Urinary bladder (tissue), 4 donors: Measurements from ENCODE around the gene FBN1. TPM values are rescaled to one million over a fixed set of nuclear protein-coding genes. Genes with fewer than 3 reads are reported as not detected.

ENCODE experiments used
- DNase-seq: peaks from one replicate; pipeline ENCODE4 v3.0.0-alpha.2; 2015; ENCODE audit errors: extremely low spot score
- H3K27ac ChIP-seq: one replicate; pipeline ENCODE4 v1.5.1; 2013; ENCODE audit warnings: low read depth, mild to moderate bottlenecking, moderate library complexity
- H3K36me3 ChIP-seq: one replicate; pipeline ENCODE4 v1.6.1; 2013; ENCODE audit warnings: mild to moderate bottlenecking, moderate library complexity; ENCODE audit not compliant: insufficient read depth
- H3K4me1 ChIP-seq: one replicate; pipeline ENCODE4 v1.6.1; 2013; ENCODE audit warnings: mild to moderate bottlenecking, moderate library complexity; ENCODE audit not compliant: insufficient read depth
- H3K4me3 ChIP-seq: one replicate; pipeline ENCODE4 v1.5.1; 2013; ENCODE audit warnings: low read depth, low read length
- WGBS: extraction: QIAGEN DNeasy Blood & Tissue Kit; methylation state at CpG from one replicate; pipeline ENCODE4 v1.1.7; 2013; 5-methylcytosine and 5-hydroxymethylcytosine counted together
- polyA plus RNA-seq: library from polyadenylated mRNA; stranded (reverse); fragments of 200-250 nt; gene quantifications from one replicate; pipeline ENCODE4 v1.2.3, GENCODE V29; 2013
- total RNA-seq: library from RNA; depleted of rRNA; stranded (reverse); fragments of >200 nt; gene quantifications from one replicate; pipeline ENCODE4 v1.2.3, GENCODE V29; 2014
- donor health status: healthy with polysubstance abuse.
- donor health status: healthy.

The FBN1 gene
- total and polyA plus RNA-seq, 2 donors = 75.5 to 698 TPM

DNA sequence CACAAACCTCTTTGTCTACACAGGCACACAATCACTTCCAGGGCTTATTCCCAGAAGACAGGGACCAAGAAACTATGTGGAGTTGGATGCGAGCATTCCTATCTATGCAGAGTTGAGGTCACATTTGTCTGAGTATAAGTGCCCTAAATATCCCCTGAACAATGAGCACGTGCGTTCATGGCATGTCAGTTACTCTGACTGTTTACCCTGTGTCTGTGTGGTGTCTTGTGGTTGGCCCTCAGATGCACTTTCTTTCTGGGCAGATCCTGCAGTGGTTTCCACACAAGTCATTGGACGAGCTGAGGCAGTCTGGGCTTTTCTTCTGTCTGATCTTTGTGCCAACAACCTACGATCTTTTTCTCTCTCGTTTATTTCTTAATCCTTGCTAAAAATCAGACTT lies 134.5 kb downstream of the FBN1 start:
- H3K27ac ChIP-seq = no peak overlapping the region
- no peaks in the 10 kb centered on the region for H3K36me3 ChIP-seq
- no peaks in the 10 kb centered on the region for H3K4me1 ChIP-seq
- DNase-seq = no peak
- H3K4me3 ChIP-seq = no peak overlapping the region
- 67% methylated on average over 6 of the region's 6 CpGs for WGBS

DNA sequence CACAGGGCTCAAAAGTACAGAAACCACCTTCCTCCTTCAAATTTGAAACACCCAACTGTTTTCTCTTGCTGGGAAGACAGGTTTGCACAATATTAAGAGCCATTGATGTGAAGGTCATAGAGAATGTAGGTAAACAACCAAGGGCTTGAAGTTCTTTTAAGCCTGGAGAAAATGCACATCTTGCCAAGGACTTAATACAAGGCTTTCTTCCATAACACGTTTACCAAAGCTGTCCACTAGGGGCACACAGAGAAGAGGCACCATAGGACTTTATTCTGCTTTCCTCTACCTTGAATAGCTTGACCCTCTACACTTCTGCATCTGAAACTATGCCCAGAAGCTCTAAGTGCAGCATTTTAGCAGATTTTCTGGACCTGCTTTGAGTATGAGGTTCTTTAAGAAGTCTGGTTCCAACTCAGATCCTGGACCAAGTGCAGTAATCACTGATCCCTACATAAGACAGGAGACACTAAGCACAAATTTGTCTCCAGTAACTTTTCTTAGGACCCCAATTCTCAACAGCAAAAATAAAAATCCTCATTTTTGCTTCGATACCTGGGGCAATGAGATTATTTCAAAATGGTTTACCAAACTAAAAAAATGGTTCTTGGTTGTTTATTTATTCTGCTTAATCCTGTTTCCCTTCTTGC lies 138.0 kb downstream of the FBN1 start:
- 42% methylated on average over 2 of the region's 2 CpGs for WGBS
- Histone ChIP-seq H3K36me3 (no peaks in the 10 kb centered on the region), H3K27ac (no peak overlapping the region), H3K4me3 (no peak overlapping the region), H3K4me1 (no peaks in the 10 kb centered on the region)
- DNase-seq = no peak

DNA sequence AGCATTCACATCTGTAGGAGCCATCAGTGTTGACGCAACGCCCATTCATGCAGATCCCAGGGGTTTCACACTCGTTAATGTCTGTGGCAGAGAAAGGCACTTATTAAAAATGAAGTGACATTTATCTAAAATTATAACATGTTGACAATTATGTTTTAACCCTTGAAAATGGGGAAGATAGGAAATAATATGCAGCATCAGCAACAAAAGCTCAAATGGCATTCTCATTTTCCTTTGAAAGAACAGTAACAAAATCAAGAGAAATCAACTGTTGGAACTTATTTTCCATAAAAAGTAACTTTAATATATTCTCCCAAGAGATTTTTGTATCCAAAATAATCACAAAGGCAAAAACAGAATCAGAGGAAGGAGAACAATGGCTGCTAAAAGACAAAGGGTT lies 140.4 kb downstream of the FBN1 start:
- H3K36me3 ChIP-seq = peaks cover 2% of the 10 kb centered on the region
- WGBS = 91% methylated on average over 3 of the region's 3 CpGs

DNA sequence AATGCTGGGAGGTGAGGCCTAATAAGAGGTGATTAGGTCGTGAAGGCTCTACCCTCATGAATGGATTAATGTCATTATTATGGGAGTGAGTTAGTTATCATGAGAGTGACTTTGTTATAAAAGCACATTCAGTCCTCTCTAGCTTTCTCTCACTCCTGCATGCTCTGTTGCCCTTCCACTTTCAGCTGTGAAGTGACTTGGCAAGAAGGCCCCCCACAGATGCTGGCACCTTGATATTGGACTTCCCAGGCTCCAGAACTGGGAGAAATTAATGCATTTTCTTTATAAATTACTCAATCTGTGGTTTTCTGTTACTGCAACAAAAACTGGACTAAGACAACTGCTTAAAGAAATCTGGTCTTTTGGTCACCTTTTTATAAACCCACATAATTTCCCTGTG lies 144.3 kb downstream of the FBN1 start:
- H3K4me3 ChIP-seq = no peak overlapping the region
- peaks cover 2% of the 10 kb centered on the region for H3K36me3 ChIP-seq
- no peak for DNase-seq
- 87% methylated on average over 1 of the region's 1 CpG for WGBS
- no peaks in the 10 kb centered on the region for H3K4me1 ChIP-seq
- H3K27ac ChIP-seq = no peak overlapping the region

More for the DNA sequence above, 140.4 kb downstream of the FBN1 start:
- DNase-seq = no peak
- Histone ChIP-seq H3K4me1 (no peaks in the 10 kb centered on the region), H3K27ac (no peak overlapping the region), H3K4me3 (no peak overlapping the region)

DNA sequence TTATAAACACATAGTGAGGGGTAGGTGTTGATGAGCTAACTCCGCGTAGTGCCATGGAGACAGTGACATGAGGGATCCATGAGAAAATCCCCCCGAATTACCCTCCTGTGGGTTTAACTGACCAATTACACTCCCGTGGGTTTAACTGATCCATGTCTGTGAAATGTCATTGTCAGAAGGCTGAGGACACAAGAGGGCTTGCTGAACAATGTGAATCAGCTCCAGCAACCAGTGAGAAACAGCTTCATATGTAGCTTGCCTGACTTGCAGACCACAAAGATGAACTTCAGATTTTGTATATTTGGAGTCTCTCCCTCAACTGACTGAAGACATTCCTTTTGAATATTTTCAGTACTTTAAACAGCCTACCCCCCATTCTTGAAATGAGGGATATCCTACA lies 144.9 kb downstream of the FBN1 start:
- peaks cover 2% of the 10 kb centered on the region for H3K36me3 ChIP-seq

DNA sequence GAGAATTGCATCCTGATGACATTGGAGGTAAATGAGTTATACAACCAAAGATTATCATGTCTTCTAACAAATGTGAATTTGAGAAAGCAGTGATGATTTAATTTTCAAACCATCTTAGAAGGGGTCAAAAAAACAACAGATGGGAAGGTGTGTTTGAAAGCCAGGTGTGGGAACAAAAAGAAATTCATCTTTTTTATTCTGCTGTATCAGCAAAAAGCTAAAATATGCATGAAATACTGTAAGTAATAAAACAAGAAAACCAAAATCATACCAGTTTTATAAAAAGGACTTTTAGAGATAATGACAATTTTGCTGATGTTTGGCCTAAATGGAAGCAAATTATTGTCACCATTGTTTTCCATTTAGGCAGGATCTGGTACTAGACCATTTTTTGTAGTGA lies 145.5 kb downstream of the FBN1 start:
- DNase-seq = no peak
- Histone ChIP-seq H3K27ac (no peak overlapping the region), H3K4me1 (no peaks in the 10 kb centered on the region), H3K4me3 (no peak overlapping the region), H3K36me3 (peaks cover 2% of the 10 kb centered on the region)

More for the DNA sequence above, 144.9 kb downstream of the FBN1 start:
- DNase-seq = no peak
- WGBS = 74% methylated on average over 4 of the region's 4 CpGs
- no peak overlapping the region for H3K27ac ChIP-seq
- no peaks in the 10 kb centered on the region for H3K4me1 ChIP-seq
- H3K4me3 ChIP-seq = no peak overlapping the region

DNA sequence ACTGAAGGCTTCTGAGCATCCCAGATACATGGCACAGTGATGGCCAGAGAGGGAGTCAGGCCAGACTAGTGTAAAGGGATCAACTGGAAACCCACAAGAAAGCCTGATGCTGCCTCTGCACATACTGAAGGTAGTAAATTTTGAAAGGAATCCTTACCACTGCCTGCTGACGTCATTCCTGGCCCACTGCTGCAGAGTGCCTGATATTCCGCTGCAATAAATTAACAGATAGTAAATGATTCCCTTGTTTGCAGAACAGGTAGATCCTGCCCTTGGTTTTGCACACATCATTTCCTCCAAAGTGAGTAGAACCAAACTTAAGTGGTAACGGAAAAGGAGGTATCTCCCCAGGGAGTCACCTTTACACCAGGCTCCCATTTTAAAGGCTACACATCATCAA lies 146.7 kb downstream of the FBN1 start:
- no peak overlapping the region for H3K4me3 ChIP-seq
- no peak overlapping the region for H3K27ac ChIP-seq
- no peak for DNase-seq
- H3K36me3 ChIP-seq = peaks cover 2% of the 10 kb centered on the region
- H3K4me1 ChIP-seq = no peaks in the 10 kb centered on the region
- WGBS = 86% methylated on average over 3 of the region's 3 CpGs

DNA sequence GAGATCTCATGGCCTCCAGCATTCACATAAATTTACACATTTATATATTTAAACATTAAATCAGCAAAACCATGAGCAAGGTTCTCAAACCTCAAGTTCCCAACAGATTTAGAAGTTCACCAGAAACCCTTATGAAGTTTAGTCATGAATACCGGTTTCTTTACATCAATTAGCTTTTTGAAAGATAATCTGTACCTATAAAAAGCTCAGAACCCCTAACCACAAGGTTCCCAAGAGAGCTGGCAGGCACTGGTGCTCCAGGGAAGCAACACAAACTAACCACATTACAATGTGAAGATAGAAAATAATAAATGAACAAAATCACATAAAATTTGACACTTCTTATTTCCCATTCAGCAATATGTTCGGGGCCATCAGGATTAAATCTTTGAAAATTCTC lies 150.9 kb downstream of the FBN1 start:
- no peak for DNase-seq
- no peak overlapping the region for H3K27ac ChIP-seq
- H3K4me3 ChIP-seq = no peak overlapping the region
- H3K4me1 ChIP-seq = no peaks in the 10 kb centered on the region
- WGBS = 80% methylated on average over 2 of the region's 2 CpGs
- no peaks in the 10 kb centered on the region for H3K36me3 ChIP-seq

DNA sequence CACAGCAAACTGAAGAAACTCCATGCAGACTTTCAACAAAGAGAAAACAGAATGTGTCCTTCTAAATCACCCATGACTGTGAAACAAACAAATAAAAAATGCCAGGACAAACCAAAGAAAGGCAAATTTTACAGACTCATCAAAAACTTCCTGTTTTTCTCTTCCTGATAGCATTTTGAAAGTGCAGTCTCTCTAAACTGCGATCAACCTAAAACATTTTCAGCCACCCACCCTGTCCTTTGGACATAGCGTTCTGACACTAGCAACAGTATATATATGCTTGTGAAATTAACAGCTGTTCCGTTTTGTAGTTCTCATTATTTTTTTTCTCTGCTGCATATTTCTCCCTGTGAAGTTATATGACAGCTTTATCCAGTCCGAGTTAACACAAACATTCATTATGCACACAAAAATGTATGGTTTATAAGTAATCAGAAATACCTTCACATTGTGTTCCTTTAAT lies 151.7 kb downstream of the FBN1 start:
- no peak overlapping the region for H3K4me3 ChIP-seq
- no peak overlapping the region for H3K27ac ChIP-seq
- H3K36me3 ChIP-seq = no peaks in the 10 kb centered on the region
- 59% methylated on average over 4 of the region's 4 CpGs for WGBS
- H3K4me1 ChIP-seq = no peaks in the 10 kb centered on the region
- no peak for DNase-seq

DNA sequence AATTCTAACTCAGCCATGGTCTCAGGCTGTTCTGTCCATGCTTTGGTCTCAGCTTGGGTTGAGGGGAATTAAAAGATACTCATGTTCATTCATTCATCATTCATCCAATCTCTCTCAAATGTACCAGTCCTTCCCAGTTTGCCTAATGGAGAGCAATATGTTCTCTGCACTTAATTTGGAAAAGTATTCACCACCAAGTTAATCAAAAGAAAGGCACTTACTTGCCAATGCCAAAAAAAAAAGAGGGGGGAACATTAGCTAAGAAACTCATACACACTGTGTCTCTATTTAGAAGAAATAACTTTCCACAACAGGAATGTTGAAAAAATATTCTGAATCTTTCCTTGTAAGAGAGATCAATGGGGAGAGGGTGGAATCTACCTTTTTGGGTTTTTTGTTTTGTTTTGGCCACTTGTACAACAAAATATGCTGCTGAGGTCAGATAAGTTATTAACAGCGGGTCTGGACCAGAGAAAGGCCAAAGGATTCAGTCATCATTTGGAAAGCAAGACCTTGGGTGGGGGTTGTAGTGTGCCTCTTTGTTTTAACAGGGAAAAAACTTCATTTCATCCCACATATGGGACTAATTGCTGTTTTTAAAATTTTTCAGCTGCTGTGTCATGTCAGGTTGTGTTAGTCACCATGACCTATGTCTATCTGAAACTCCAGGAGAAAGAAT lies 152.3 kb downstream of the FBN1 start:
- no peaks in the 10 kb centered on the region for H3K4me1 ChIP-seq
- no peaks in the 10 kb centered on the region for H3K36me3 ChIP-seq
- DNase-seq = no peak
- H3K4me3 ChIP-seq = no peak overlapping the region
- no peak overlapping the region for H3K27ac ChIP-seq
- WGBS = 84% methylated on average over 1 of the region's 1 CpG

DNA sequence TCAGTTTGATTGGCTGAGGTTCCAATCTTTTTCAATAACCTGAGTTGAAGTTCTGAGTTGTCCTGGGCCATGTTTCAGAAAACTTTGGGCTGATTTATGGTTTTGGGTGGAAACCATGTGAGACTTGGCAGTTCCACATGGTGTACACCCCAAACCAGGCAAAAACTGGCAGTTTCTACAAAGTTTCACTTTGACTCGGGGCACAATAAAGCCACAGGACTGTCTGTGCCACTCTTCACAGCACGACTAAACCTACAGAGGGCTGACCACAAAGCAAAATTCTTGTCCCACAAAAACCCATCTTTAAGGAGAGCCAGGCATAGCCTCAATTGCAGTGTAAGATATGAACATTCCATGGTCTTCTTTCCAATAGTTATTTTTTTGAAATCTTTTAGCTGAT lies 159.3 kb downstream of the FBN1 start:
- H3K36me3 ChIP-seq = no peaks in the 10 kb centered on the region
- H3K4me3 ChIP-seq = no peak overlapping the region
- no peak overlapping the region for H3K27ac ChIP-seq
- H3K4me1 ChIP-seq = no peaks in the 10 kb centered on the region
- DNase-seq = no peak
- 80% methylated on average over 2 of the region's 2 CpGs for WGBS

DNA sequence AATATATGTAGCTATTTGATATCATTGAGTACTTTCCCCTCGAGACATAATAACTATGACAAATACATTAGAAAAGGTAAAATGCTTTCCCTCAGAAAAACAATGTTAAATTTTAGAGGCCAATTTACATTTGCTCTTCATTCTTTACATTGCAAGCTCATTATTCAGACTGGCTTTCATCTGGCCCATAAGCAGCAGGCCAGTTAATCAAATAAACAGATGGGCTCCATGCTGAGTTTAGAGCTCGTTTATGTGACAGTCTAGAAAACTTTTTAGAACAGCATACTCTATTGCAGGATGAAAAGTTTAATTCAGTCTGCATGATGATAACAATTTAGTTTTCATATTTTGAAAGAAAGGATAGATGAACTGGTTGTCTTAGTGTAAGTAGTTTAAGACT lies 163.7 kb downstream of the FBN1 start:
- Histone ChIP-seq H3K4me1 (no peaks in the 10 kb centered on the region), H3K4me3 (no peak overlapping the region), H3K27ac (no peak overlapping the region), H3K36me3 (peaks cover 5% of the 10 kb centered on the region)
- WGBS = 61% methylated on average over 2 of the region's 2 CpGs
- DNase-seq = no peak

DNA sequence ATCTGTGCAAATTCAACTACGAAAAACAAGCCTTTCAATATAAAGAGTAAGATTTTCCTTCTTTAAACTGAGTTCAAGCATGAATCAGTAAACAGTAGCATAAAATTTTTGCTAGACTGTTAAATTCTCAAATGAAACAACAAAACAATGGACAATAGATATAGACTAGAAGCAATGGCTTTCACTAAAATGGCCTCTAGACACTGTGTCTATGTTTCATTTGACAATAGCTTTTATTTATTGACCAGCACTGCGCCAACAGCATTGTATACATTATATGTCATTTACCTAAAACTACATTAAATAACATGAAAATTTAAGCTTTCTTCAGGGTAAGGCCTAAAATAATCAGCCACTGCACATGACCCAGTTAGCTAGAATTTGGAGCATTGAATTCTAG lies 165.8 kb downstream of the FBN1 start:
- H3K4me1 ChIP-seq = no peaks in the 10 kb centered on the region
- no peak overlapping the region for H3K4me3 ChIP-seq
- 93% methylated on average over 2 of the region's 2 CpGs for WGBS
- H3K36me3 ChIP-seq = peaks cover 5% of the 10 kb centered on the region
- H3K27ac ChIP-seq = no peak overlapping the region
- DNase-seq = no peak

DNA sequence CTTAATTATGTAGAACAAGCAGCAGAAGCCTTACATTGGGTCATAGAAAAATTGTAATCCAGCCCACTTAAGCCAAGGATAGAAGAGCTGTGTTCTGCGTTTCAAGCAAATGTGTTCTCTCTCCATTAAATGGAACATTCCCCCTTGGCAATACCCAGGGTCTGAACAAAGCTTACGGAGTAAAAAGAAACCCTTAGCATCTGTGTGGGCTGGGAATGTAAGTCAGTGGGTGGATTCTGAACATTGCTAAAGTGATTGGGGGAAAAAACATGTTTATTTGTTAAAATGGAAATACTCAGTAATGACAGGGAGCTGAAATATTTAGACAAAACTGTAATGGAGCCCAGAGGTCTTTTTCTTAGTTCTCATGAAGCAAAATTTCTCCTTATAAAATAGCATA lies 166.9 kb downstream of the FBN1 start:
- Histone ChIP-seq H3K4me3 (no peak overlapping the region), H3K27ac (no peak overlapping the region), H3K36me3 (peaks cover 5% of the 10 kb centered on the region), H3K4me1 (no peaks in the 10 kb centered on the region)
- DNase-seq = no peak
- 67% methylated on average over 2 of the region's 2 CpGs for WGBS
